Endothelial cell (in vitro differentiated cells): ENCODE measurements around the gene KCNN3. TPM values are rescaled to one million over a fixed set of nuclear protein-coding genes. Genes with fewer than 3 reads are reported as not detected.

Experiments used
- DNase-seq: peaks from one replicate; pipeline ENCODE4 v3.0.0; 2021; ENCODE audit warnings: low spot score
- H3K27ac Mint-ChIP-seq: one replicate; pipeline ENCODE4 v1.8.0; 2021; ENCODE audit warnings: mixed read lengths, inconsistent platforms; ENCODE audit not compliant: unreplicated experiment
- H3K27me3 Mint-ChIP-seq: one replicate; pipeline ENCODE4 v1.8.0; 2021; ENCODE audit warnings: mild to moderate bottlenecking, moderate library complexity, mixed read lengths, inconsistent platforms; ENCODE audit not compliant: unreplicated experiment
- H3K36me3 Mint-ChIP-seq: one replicate; pipeline ENCODE4 v1.8.0; 2021; ENCODE audit warnings: mild to moderate bottlenecking, low read depth, mixed read lengths, inconsistent platforms; ENCODE audit not compliant: unreplicated experiment
- H3K4me1 Mint-ChIP-seq: one replicate; pipeline ENCODE4 v1.8.0; 2021; ENCODE audit warnings: mild to moderate bottlenecking, mixed read lengths, inconsistent platforms; ENCODE audit not compliant: unreplicated experiment
- H3K4me3 Mint-ChIP-seq: one replicate; pipeline ENCODE4 v1.8.0; 2021; ENCODE audit warnings: mild to moderate bottlenecking, mixed read lengths, inconsistent platforms; ENCODE audit not compliant: unreplicated experiment
- H3K9me3 Mint-ChIP-seq: one replicate; pipeline ENCODE4 v1.8.0; 2021; ENCODE audit warnings: mixed read lengths, inconsistent platforms; ENCODE audit not compliant: unreplicated experiment
- CTCF ChIP-seq: fragments of 200-600 bp; sonication (generic); IDR thresholded peaks from one replicate; pipeline ENCODE4 v1.5.0; 2021; ENCODE audit warnings: antibody characterized with exemption; ENCODE audit not compliant: unreplicated experiment
- total RNA-seq: library from RNA; stranded (reverse); fragmentation: NEBNext Ultra II Directional; extraction: Animal tissue kit (Norgen Biotek cat#: 25700); gene quantifications from one replicate; pipeline ENCODE4 v1.2.1, GENCODE V29; 2021; ENCODE audit not compliant: unreplicated experiment

KCNN3 gene
- total RNA-seq, 1 donor from 2014 or later: 17.3 TPM

DNA sequence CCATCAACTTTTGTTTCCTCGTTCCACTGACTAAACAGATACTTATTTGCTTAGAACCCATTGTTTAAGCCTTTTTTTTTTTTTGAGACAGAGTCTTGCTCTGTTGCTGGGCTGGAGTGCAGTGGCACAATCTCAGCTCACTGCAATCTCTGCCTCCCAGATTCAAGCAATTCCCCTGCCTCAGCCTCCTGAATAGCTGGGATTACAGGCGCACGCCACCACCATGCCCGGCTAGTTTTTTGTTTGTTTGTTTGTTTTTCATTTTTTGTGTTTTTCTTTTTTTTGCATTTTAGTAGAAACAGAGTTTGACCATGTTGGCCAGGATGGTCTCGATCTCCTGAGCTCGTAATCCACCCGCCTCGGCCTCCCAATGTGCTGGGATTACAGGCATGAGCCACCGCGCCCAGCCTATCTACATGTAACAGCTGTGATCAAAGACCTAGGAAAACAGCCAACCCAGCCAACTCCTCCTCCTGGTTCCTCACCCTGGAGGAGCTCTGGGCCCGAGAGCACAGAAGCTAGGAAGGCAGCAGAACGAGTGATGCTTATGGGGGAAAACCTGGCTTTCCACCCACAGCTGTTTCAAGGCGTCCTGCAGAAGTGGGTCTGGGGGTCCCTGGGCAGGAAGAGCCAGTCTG is 32.9 kb downstream of the KCNN3 start:
- TF ChIP-seq CTCF: no peak
- Mint-ChIP-seq H3K27ac (no peak overlapping the region), H3K4me1 (peaks cover 88% of the 10 kb centered on the region), H3K9me3 (no peaks in the 10 kb centered on the region), H3K36me3 (no peaks in the 10 kb centered on the region), H3K27me3 (peaks cover 6% of the 10 kb centered on the region), H3K4me3 (no peak overlapping the region)
- DNase-seq: no peak

DNA sequence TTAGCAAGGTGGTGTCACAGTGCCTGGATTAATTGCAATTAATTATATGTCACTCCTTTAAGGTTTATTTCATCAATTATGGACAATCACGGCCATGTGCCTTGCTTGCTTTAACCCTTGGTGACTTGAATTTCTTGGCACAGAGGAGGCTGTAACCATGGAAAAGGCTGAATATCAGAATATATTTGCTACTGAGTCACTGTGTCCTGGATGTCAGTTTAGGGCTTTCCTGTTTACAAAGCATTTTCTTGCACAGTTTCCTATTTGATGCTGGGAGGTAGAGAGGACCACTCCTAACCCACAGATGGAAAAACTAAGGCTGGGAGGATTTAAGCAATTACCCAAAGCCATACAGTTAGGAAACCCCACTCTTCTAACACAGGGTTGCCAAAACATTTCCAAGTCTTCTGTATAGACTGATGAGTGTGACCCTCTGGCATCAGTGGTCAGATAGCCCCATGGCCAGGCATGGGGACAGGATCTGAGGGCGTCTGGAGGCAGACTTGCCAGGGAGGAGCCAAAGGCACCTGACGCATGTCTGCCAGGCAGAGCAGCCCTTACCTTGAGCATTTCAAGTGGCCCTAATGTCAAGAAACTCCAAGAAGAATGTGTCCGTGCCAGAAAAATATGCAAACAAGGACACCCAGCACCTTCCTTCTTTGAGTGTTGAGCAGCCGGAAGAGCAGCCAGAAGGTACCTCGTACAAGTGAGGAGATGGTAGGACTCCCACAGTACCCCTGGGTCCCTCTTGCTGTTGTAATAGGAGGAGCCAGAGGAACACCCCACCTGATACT is 34.4 kb downstream of the KCNN3 start:
- no peaks in the 10 kb centered on the region for H3K36me3 Mint-ChIP-seq
- H3K4me3 Mint-ChIP-seq: no peak overlapping the region
- DNase-seq: no peak
- H3K27me3 Mint-ChIP-seq: peaks cover 4% of the 10 kb centered on the region
- no peak for TF ChIP-seq CTCF
- no peak overlapping the region for H3K27ac Mint-ChIP-seq
- peaks cover 79% of the 10 kb centered on the region for H3K4me1 Mint-ChIP-seq
- H3K9me3 Mint-ChIP-seq: no peaks in the 10 kb centered on the region

GRCh38 chr1:154833841-154834240 is 36.2 kb downstream of the KCNN3 start:
- H3K4me1 Mint-ChIP-seq: peaks cover 60% of the 10 kb centered on the region
- no peak for DNase-seq
- no peak for TF ChIP-seq CTCF
- H3K27ac Mint-ChIP-seq: no peak overlapping the region
- H3K36me3 Mint-ChIP-seq: no peaks in the 10 kb centered on the region
- H3K27me3 Mint-ChIP-seq: peaks cover 4% of the 10 kb centered on the region
- no peaks in the 10 kb centered on the region for H3K9me3 Mint-ChIP-seq
- H3K4me3 Mint-ChIP-seq: no peak overlapping the region

DNA sequence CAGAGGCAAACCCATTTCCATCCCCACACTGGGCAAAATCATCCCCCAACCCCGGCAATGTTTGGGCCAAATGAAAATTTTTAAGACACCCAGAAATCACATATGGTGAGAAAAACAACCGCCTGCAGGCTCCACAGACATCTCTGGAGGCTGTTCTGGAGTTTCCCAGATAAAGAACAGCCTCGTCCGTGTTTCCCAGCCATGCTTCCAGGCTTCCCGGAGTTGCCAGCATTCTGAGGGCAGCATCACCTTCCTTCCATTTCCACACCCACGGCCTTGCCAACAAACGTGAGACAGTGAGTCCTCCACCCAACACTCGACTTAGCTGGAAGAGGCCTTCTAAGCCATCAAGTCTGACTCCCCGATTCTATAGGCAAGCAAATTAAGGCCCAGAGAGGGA is 36.9 kb downstream of the KCNN3 start:
- no peak for TF ChIP-seq CTCF
- Mint-ChIP-seq H3K27me3 (peaks cover 2% of the 10 kb centered on the region), H3K27ac (no peak overlapping the region), H3K36me3 (no peaks in the 10 kb centered on the region), H3K9me3 (no peaks in the 10 kb centered on the region), H3K4me1 (peaks cover 54% of the 10 kb centered on the region), H3K4me3 (no peak overlapping the region)
- DNase-seq: no peak

DNA sequence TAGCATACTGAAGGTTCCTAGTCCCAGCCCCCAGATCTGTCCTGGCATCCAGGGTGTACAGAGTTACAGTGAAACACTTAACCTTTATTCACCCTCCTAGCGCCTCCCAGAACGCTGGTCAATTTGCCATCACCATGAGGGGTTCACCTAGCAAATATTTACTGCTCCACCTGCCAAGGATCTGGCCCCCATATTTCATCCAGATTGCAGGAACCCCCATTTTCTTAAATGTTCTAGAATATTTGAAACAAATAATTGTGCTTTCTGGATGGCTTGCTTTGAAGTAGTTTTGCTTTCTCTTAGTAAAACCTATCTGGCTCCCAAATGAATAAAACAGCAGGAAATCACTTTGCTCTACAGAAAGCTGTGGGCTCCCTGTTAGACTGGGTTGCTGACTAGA is 37.7 kb downstream of the KCNN3 start:
- Mint-ChIP-seq H3K4me1 (peaks cover 46% of the 10 kb centered on the region), H3K4me3 (no peak overlapping the region), H3K36me3 (no peaks in the 10 kb centered on the region), H3K27ac (no peak overlapping the region), H3K9me3 (no peaks in the 10 kb centered on the region), H3K27me3 (peaks cover 2% of the 10 kb centered on the region)
- no peak for TF ChIP-seq CTCF
- DNase-seq: no peak
